H9 (cell line): ENCODE measurements around the gene TNIP2. TPM values are rescaled to one million over a fixed set of nuclear protein-coding genes. Genes with fewer than 3 reads are reported as not detected.

Source experiments
- DNase-seq: peaks from one replicate; pipeline ENCODE4 v3.0.0-alpha.2; 2017
- H2AFZ ChIP-seq: one replicate; pipeline ENCODE4 v1.6.1; 2013; ENCODE audit warnings: mild to moderate bottlenecking, low read length, control low read depth, moderate library complexity
- H2AK5ac ChIP-seq: 2 replicates; pipeline ENCODE4 v1.6.1; 2013; ENCODE audit warnings: low read length, control low read depth, mixed read lengths; ENCODE audit not compliant: insufficient read length
- H2BK120ac ChIP-seq: one replicate; pipeline ENCODE4 v1.6.1; 2013; ENCODE audit warnings: low read depth, mild to moderate bottlenecking, low read length, control low read depth, inconsistent platforms; ENCODE audit not compliant: poor library complexity, severe bottlenecking
- H2BK12ac ChIP-seq: 2 replicates; pipeline ENCODE4 v1.6.1; 2013; ENCODE audit warnings: low read length, control low read depth, mixed read lengths, low read depth; ENCODE audit not compliant: insufficient read length
- H2BK15ac ChIP-seq: 2 replicates; pipeline ENCODE4 v1.6.1; 2013; ENCODE audit warnings: low read depth, low read length, control low read depth
- H2BK20ac ChIP-seq: one replicate; pipeline ENCODE4 v1.6.1; 2013; ENCODE audit warnings: low read depth, mild to moderate bottlenecking, low read length, control low read depth, inconsistent platforms; ENCODE audit not compliant: poor library complexity, severe bottlenecking
- H2BK5ac ChIP-seq: 2 replicates; pipeline ENCODE4 v1.6.1; 2013; ENCODE audit warnings: low read length, control low read depth, mixed read lengths; ENCODE audit not compliant: insufficient read length
- H3K14ac ChIP-seq: 2 replicates; pipeline ENCODE4 v1.6.1; 2013; ENCODE audit warnings: low read length, control low read depth; ENCODE audit not compliant: insufficient read depth
- H3K18ac ChIP-seq: 2 replicates; pipeline ENCODE4 v1.6.1; 2013; ENCODE audit warnings: low read depth, mild to moderate bottlenecking, mixed read lengths, low read length, control low read depth; ENCODE audit not compliant: insufficient read length
- H3K23ac ChIP-seq: 2 replicates; pipeline ENCODE4 v1.6.1; 2013; ENCODE audit warnings: low read length, control low read depth, mixed read lengths, low read depth; ENCODE audit not compliant: insufficient read length
- H3K23me2 ChIP-seq: 2 replicates; pipeline ENCODE4 v1.6.1; 2013; ENCODE audit warnings: low read depth, mild to moderate bottlenecking, mixed read lengths, low read length, control low read depth; ENCODE audit not compliant: insufficient read length, poor library complexity, severe bottlenecking
- H3K27ac ChIP-seq: 2 replicates; pipeline ENCODE4 v1.5.1; 2013; ENCODE audit warnings: low read length, control low read depth, mixed read lengths, low read depth; ENCODE audit not compliant: insufficient read length
- H3K27me3 ChIP-seq: 2 replicates; pipeline ENCODE4 v1.6.1; 2013; ENCODE audit warnings: low read length, control low read depth, inconsistent platforms; ENCODE audit not compliant: insufficient read depth
- H3K4ac ChIP-seq: 2 replicates; pipeline ENCODE4 v1.6.1; 2013; ENCODE audit warnings: low read depth, mild to moderate bottlenecking, control low read depth, inconsistent platforms, low read length, moderate library complexity
- H3K4me1 ChIP-seq: 2 replicates; pipeline ENCODE4 v1.6.1; 2013; ENCODE audit warnings: low read length, control low read depth, inconsistent platforms; ENCODE audit not compliant: insufficient read depth
- H3K4me2 ChIP-seq: 2 replicates; pipeline ENCODE4 v1.6.1; 2013; ENCODE audit warnings: low read length, control low read depth, mixed read lengths; ENCODE audit not compliant: insufficient read length, insufficient read depth
- H3K56ac ChIP-seq: 2 replicates; pipeline ENCODE4 v1.6.1; 2013; ENCODE audit warnings: low read depth, mild to moderate bottlenecking, mixed read lengths, low read length, control low read depth; ENCODE audit not compliant: insufficient read length
- H3K79me1 ChIP-seq: 2 replicates; pipeline ENCODE4 v1.6.1; 2013; ENCODE audit warnings: low read depth, mild to moderate bottlenecking, moderate library complexity, low read length, control low read depth, inconsistent platforms; ENCODE audit not compliant: insufficient read depth, poor library complexity, severe bottlenecking
- H3K79me2 ChIP-seq: 2 replicates; pipeline ENCODE4 v1.6.1; 2013; ENCODE audit warnings: low read length, control low read depth, inconsistent platforms; ENCODE audit not compliant: insufficient read depth
- H3K9ac ChIP-seq: 2 replicates; pipeline ENCODE4 v1.6.1; 2013; ENCODE audit warnings: low read length, control low read depth, mixed read lengths; ENCODE audit not compliant: insufficient read length; ENCODE audit errors: extremely low read depth
- H3K9me3 ChIP-seq: one replicate; pipeline ENCODE4 v1.6.1; 2013; ENCODE audit warnings: low read depth, low read length, inconsistent platforms; ENCODE audit not compliant: control insufficient read depth
- H3T11ph ChIP-seq: one replicate; pipeline ENCODE4 v1.6.1; 2013; ENCODE audit warnings: mild to moderate bottlenecking, low read length, control low read depth, inconsistent platforms
- H4K20me1 ChIP-seq: one replicate; pipeline ENCODE4 v1.6.1; 2013; ENCODE audit not compliant: control insufficient read depth, insufficient read length, insufficient read depth
- H4K5ac ChIP-seq: 2 replicates; pipeline ENCODE4 v1.6.1; 2013; ENCODE audit warnings: low read depth, mild to moderate bottlenecking, mixed read lengths, low read length, control low read depth; ENCODE audit not compliant: insufficient read length
- H4K8ac ChIP-seq: replicated peaks from 2 replicates; pipeline ENCODE4 v1.6.1; 2013; ENCODE audit warnings: low read length, control low read depth, mixed read lengths, low read depth; ENCODE audit not compliant: insufficient read length
- H4K91ac ChIP-seq: 2 replicates; pipeline ENCODE4 v1.6.1; 2013; ENCODE audit warnings: low read depth, mild to moderate bottlenecking, moderate library complexity, mixed read lengths, low read length, control low read depth; ENCODE audit not compliant: insufficient read length
- H3K27ac Mint-ChIP-seq, 3 experiments: 2 replicates in 2 of 3; 3 replicates in 1 of 3; pipeline ENCODE4 v1.8.0; 2020 to 2021; ENCODE audit warnings: mixed read lengths in 3 of 3, mild to moderate bottlenecking in 1 of 3, moderate library complexity in 1 of 3
- H3K27me3 Mint-ChIP-seq: 2 replicates; pipeline ENCODE4 v1.8.0; 2021; ENCODE audit warnings: low read depth, mild to moderate bottlenecking, moderate library complexity, mixed read lengths
- H3K36me3 Mint-ChIP-seq, 3 experiments: 2 replicates in 2 of 3; 3 replicates in 1 of 3; pipeline ENCODE4 v1.8.0; 2020 to 2021; ENCODE audit warnings: low read depth in 3 of 3, mixed read lengths in 3 of 3; ENCODE audit not compliant: insufficient read depth in 1 of 3
- H3K4me1 Mint-ChIP-seq, 2 experiments: 2 replicates each; pipeline ENCODE4 v1.8.0; 2020; ENCODE audit warnings: mixed read lengths in 2 of 2
- H3K4me3 Mint-ChIP-seq, 2 experiments: 2 replicates in 1 of 2; 3 replicates in 1 of 2; pipeline ENCODE4 v1.8.0; 2020 to 2021; ENCODE audit warnings: mild to moderate bottlenecking in 2 of 2, mixed read lengths in 2 of 2, moderate library complexity in 1 of 2
- H3K9me3 Mint-ChIP-seq, 2 experiments: 2 replicates in 1 of 2; 3 replicates in 1 of 2; pipeline ENCODE4 v1.8.0; 2020; ENCODE audit warnings: mild to moderate bottlenecking in 2 of 2, mixed read lengths in 2 of 2, moderate library complexity in 1 of 2
- WGBS: extraction: QIAGEN DNeasy Blood & Tissue Kit; methylation state at CpG from one replicate; pipeline ENCODE4 v1.1.7; 2013; ENCODE audit warnings: missing lambda C conversion rate, low lambda C conversion rate, mixed read lengths; ENCODE audit not compliant: insufficient read length; ENCODE audit errors: extremely low coverage; 5-methylcytosine and 5-hydroxymethylcytosine counted together
- total RNA-seq: library from RNA; stranded (reverse); gene quantifications from 2 replicates; pipeline ENCODE4 v1.2.1, GENCODE V29; 2021
- TF ChIP-seq, protein P1 (sequence below): fragments of 200-600 bp; sonication (generic); conservative IDR thresholded peaks from 3 replicates; pipeline ENCODE4 v1.8.0; 2021; ENCODE audit warnings: antibody characterized with exemption, mild to moderate bottlenecking

Gene TNIP2
- total RNA-seq, 1 experiment from 2014 or later = 44.7 TPM

DNA sequence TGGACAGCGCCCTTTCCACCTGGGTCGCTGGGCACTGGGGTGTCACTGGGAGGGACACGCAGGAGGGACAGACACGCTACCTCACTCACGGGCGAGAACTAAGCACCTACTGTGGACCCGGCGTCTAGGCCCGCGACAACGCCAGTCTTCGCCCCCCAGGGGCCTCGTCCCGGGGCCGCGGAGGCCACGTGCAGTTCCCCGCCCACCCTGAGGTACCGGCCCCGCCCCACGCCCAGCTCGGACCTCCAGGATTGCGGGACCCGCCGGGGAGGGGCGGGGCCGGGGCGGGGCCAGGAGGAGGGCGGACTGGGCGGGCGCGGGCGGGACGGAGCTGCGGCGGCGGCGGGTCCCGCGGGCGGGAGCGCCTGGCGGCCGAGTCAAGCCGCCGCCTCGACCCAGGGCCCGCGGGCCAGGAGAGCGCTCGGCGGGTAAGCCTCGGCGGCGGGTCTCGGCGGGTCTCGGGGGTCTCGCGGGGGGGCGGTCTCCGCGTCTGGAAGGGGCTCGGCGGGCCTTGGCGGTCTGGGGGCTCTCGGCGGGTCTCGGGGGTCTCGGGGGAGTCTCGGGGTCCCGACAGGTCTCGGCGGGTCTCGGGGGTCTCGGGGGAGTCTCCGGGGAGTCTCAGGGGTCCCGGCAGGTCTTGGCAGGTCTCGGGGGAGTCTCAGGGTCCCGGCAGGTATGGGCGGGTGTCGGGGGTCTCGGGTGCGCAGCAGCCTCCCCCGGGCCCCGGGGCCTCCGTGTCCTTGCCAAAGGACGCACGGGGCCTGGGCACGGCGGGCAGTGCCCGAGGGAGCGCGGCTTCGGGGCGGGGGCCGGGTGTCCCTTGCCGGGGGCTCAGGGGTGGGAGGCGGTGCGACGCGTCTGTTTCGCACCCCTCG lies 36.8 kb upstream of the TNIP2 start, which contains the start of gene SH3BP2:
SH3BP2 (plus strand) TSS at position 375 of the 875 bp plus-strand sequence. CDS start 27,533 bp downstream, outside the sequence.
- Histone ChIP-seq H2BK20ac (no peak within 1 kb of the TSS), H4K5ac (no peak within 1 kb of the TSS), H4K8ac (no peak within 1 kb of the TSS), H3K4me1 (no peaks in the 10 kb centered on the region), H2BK120ac (no peak within 1 kb of the TSS), H2AFZ (no peak within 1 kb of the TSS), H2AK5ac (no peak within 1 kb of the TSS), H2BK15ac (no peak within 1 kb of the TSS), H3K27me3 (no peaks in the 10 kb centered on the region), H3K79me2 (no peaks in the 10 kb centered on the region), H3K14ac (no peak within 1 kb of the TSS; the same call in 1 of the 2 replicates), H3K23ac (no peak within 1 kb of the TSS), H4K20me1 (peaks cover 3% of the 10 kb centered on the region), H3K4me2 (peak within 1 kb of the TSS; percentile 11), H3K79me1 (no peaks in the 10 kb centered on the region), H2BK5ac (no peak within 1 kb of the TSS), H3K18ac (peak within 1 kb of the TSS; percentile 22), H3K9ac (no peak within 1 kb of the TSS), H3K9me3 (no peaks in the 10 kb centered on the region), H3K27ac (no peak within 1 kb of the TSS), H3K56ac (no peak within 1 kb of the TSS), H3K23me2 (no peaks in the 10 kb centered on the region), H2BK12ac (peak within 1 kb of the TSS; percentile 25), H4K91ac (no peak within 1 kb of the TSS), H3K4ac (no peak within 1 kb of the TSS), H3T11ph (no peak within 1 kb of the TSS)
- Mint-ChIP-seq H3K27ac (no peak within 1 kb of the TSS), H3K36me3 (no peaks in the 10 kb centered on the region), H3K9me3 (no peaks in the 10 kb centered on the region), H3K4me1 (peaks cover 14 to 23% of the 10 kb centered on the region in 2 experiments), H3K4me3 (peak within 1 kb of the TSS; percentile 67 to 89), H3K27me3 (peaks cover 24% of the 10 kb centered on the region)
- DNase-seq = peak; percentile 85
- TF ChIP-seq, protein P1, sequence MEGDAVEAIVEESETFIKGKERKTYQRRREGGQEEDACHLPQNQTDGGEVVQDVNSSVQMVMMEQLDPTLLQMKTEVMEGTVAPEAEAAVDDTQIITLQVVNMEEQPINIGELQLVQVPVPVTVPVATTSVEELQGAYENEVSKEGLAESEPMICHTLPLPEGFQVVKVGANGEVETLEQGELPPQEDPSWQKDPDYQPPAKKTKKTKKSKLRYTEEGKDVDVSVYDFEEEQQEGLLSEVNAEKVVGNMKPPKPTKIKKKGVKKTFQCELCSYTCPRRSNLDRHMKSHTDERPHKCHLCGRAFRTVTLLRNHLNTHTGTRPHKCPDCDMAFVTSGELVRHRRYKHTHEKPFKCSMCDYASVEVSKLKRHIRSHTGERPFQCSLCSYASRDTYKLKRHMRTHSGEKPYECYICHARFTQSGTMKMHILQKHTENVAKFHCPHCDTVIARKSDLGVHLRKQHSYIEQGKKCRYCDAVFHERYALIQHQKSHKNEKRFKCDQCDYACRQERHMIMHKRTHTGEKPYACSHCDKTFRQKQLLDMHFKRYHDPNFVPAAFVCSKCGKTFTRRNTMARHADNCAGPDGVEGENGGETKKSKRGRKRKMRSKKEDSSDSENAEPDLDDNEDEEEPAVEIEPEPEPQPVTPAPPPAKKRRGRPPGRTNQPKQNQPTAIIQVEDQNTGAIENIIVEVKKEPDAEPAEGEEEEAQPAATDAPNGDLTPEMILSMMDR = no peak
- no CpG with 5 or more reads among the region's 104 CpGs for WGBS
